ENCODE data around the gene TERB1. TPM values are rescaled to one million over a fixed set of nuclear protein-coding genes. Genes with fewer than 3 reads are reported as not detected.

Gene TERB1
- total RNA-seq, 2 donors from 2014 or later = 0.13 to 0.34 TPM

GRCh38 chr16:66790130-66790733, 11.2 kb downstream of the TERB1 start:
- Mint-ChIP-seq H3K9me3 (no peaks in the 10 kb centered on the region), H3K27ac (no peak overlapping the region), H3K27me3 (no peaks in the 10 kb centered on the region), H3K4me1 (no peaks in the 10 kb centered on the region), H3K4me3 (no peak overlapping the region), H3K36me3 (ENCODE audit: low read depth) (no peaks in the 10 kb centered on the region)
- no peak for ATAC-seq (replicated peaks)

DNA sequence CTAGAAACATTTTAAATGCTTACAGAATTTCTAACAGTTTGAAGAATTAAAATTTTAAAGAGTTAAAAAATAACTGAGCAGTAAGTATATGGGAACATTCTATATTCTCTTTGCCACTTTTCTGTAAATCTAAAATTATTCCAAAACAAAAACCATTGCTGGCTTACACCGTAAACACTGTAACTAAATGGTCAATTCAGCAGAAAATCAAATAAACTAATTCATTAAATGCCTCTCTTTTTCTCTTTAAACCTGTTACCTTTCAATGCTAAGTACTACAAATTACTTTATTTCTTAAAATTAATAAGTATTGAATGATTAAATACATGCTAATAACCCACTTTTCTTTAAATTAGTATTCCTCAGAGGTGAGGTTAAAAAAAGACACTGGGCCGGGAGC, 14.0 kb downstream of the TERB1 start:
- H3K4me3 Mint-ChIP-seq = no peak overlapping the region

DNA sequence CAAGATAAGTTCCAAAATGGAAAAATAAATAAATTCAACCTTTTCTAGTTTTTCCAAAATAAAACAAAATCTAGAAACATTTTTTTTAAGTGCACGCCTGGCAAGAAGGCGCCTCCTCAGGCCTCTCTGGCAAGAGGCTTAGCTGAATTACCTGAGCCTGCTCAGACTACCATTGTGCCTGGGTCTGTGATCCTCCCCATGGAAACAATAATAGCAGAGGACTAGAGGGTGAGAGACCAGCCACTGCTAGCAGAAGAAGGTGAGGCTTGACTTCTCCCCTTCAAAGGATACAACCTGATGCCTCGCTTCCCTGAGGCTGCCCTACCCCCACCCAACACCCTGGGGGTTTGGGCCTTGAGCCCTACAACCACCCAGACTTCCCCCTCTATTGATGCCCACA, 14.8 kb downstream of the TERB1 start:
- H3K4me3 Mint-ChIP-seq = no peak overlapping the region
- no peaks in the 10 kb centered on the region for H3K9me3 Mint-ChIP-seq
- no peaks in the 10 kb centered on the region for H3K36me3 Mint-ChIP-seq (ENCODE audit: low read depth)
- no peaks in the 10 kb centered on the region for H3K4me1 Mint-ChIP-seq
- no peaks in the 10 kb centered on the region for H3K27me3 Mint-ChIP-seq
- no peak overlapping the region for H3K27ac Mint-ChIP-seq
- no peak for ATAC-seq (replicated peaks)

More for the DNA sequence above, 14.0 kb downstream of the TERB1 start:
- Mint-ChIP-seq H3K27me3 (no peaks in the 10 kb centered on the region), H3K4me1 (no peaks in the 10 kb centered on the region), H3K9me3 (no peaks in the 10 kb centered on the region), H3K36me3 (ENCODE audit: low read depth) (no peaks in the 10 kb centered on the region), H3K27ac (no peak overlapping the region)
- no peak for ATAC-seq (replicated peaks)

DNA sequence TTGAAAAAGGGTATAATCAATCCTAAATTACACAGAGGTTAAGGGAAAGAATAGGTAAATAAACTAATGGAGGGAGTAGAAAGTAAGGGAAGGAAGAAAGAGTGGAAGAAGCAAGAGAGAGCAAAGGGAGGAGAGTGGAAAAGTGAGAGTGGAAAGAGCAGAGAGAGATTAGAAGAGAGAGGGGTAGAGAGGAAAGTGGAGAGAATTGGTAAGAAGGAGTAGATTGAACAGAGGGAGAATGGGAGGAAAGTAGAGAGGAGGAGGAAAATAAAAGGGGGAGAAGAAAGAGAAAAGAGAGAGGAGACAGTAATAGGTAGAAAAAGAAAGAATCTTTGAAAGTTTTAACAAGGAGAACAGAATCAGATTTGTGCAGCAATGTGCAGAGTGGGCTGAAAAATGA, 24.9 kb downstream of the TERB1 start:
- Mint-ChIP-seq H3K27ac (no peak overlapping the region), H3K4me3 (no peak overlapping the region), H3K9me3 (no peaks in the 10 kb centered on the region), H3K4me1 (no peaks in the 10 kb centered on the region), H3K27me3 (no peaks in the 10 kb centered on the region), H3K36me3 (ENCODE audit: low read depth) (no peaks in the 10 kb centered on the region)
- no peak for ATAC-seq (replicated peaks)

- no peak overlapping the region for H3K27ac Mint-ChIP-seq
- ATAC-seq (replicated peaks) = no peak
- no peaks in the 10 kb centered on the region for H3K4me1 Mint-ChIP-seq
- no peaks in the 10 kb centered on the region for H3K9me3 Mint-ChIP-seq
- no peaks in the 10 kb centered on the region for H3K36me3 Mint-ChIP-seq (ENCODE audit: low read depth)
- H3K27me3 Mint-ChIP-seq = no peaks in the 10 kb centered on the region
- no peak overlapping the region for H3K4me3 Mint-ChIP-seq
These were observed 26.4 kb downstream of the TERB1 start for GRCh38 chr16:66774981-66775380.

GRCh38 chr16:66758086-66758485, 43.3 kb downstream of the TERB1 start:
- Mint-ChIP-seq H3K27me3 (peaks cover 5% of the 10 kb centered on the region), H3K4me3 (no peak overlapping the region), H3K27ac (no peak overlapping the region), H3K4me1 (no peaks in the 10 kb centered on the region), H3K36me3 (ENCODE audit: low read depth) (no peaks in the 10 kb centered on the region), H3K9me3 (no peaks in the 10 kb centered on the region)
- ATAC-seq (replicated peaks) = no peak

- Mint-ChIP-seq H3K27me3 (peaks cover 8% of the 10 kb centered on the region), H3K27ac (no peak overlapping the region), H3K9me3 (no peaks in the 10 kb centered on the region), H3K36me3 (ENCODE audit: low read depth) (peaks cover 8% of the 10 kb centered on the region), H3K4me3 (no peak overlapping the region), H3K4me1 (peaks cover 12% of the 10 kb centered on the region)
- ATAC-seq (replicated peaks) = no peak
These were observed 46.6 kb downstream of the TERB1 start for GRCh38 chr16:66754819-66755218.

DNA sequence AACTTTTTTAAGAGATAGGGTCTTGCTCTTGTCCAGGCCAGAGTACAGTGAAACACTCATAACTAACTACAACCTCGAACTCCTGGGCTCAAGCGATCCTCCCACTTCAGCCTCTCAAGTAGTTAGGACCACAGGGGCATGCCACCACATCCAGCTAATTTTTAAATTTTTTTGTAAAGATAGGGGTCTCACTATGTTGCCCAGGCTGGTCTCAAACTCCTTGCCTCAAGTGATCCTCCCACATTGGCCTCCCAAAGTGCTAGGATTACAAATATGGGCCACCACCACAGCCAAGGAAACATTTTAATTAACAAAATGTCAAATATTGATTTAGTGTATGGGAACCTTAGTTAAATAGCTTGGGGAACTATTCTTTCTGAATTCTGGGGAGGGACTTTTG, 47.2 kb downstream of the TERB1 start:
- H3K36me3 Mint-ChIP-seq (ENCODE audit: low read depth) = peaks cover 14% of the 10 kb centered on the region
- H3K27ac Mint-ChIP-seq = no peak overlapping the region
- H3K4me3 Mint-ChIP-seq = no peak overlapping the region
- peaks cover 8% of the 10 kb centered on the region for H3K27me3 Mint-ChIP-seq
- H3K9me3 Mint-ChIP-seq = no peaks in the 10 kb centered on the region
- no peak for ATAC-seq (replicated peaks)
- H3K4me1 Mint-ChIP-seq = peaks cover 18% of the 10 kb centered on the region

DNA sequence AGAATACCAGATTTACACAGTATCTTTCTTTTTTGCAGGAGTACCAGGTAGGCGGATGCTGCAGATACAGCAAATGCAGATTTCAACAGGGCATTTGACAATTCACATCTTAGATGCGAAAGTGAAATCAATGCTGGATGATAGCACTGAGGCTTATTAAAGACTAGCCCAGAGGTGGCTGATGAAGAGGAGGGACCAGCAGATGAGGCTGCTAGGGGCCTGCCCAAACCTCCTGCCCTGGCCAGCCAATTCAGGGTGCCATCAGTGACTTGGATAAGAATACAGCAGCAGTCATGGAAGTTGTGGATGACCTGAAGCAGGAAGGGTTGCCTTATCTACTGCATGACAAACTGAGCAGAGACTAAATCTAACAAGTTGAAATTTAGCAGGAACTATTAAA, 48.4 kb downstream of the TERB1 start:
- no peaks in the 10 kb centered on the region for H3K9me3 Mint-ChIP-seq
- no peak for ATAC-seq (replicated peaks)
- no peak overlapping the region for H3K4me3 Mint-ChIP-seq
- H3K4me1 Mint-ChIP-seq = peaks cover 27% of the 10 kb centered on the region
- H3K27ac Mint-ChIP-seq = no peak overlapping the region
- H3K27me3 Mint-ChIP-seq = peaks cover 8% of the 10 kb centered on the region
- peaks cover 27% of the 10 kb centered on the region for H3K36me3 Mint-ChIP-seq (ENCODE audit: low read depth)

GRCh38 chr16:66752379-66752778, 49.0 kb downstream of the TERB1 start:
- no peak for ATAC-seq (replicated peaks)
- Mint-ChIP-seq H3K27ac (peak overlapping the region; percentile 79), H3K27me3 (peaks cover 8% of the 10 kb centered on the region), H3K36me3 (ENCODE audit: low read depth) (peaks cover 33% of the 10 kb centered on the region), H3K4me1 (peaks cover 27% of the 10 kb centered on the region), H3K4me3 (peak overlapping the region; percentile 90), H3K9me3 (no peaks in the 10 kb centered on the region)

DNA sequence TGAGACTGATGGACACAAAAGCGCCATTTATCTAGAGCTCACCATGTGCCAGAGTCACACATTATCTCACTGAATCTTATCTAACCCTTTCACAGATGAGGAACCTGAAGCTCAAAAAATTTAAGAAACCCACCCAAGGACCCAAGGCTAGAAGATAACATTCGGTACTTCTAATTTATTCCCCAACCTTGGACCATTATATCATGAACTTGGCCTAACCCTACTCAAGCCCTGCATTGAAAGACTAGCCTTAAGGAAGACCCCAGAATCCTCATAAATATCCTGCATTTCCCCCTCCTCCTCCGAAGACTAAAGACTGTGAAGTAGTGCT, 49.4 kb downstream of the TERB1 start:
- Mint-ChIP-seq H3K27me3 (peaks cover 8% of the 10 kb centered on the region), H3K27ac (peak overlapping the region; percentile 79), H3K9me3 (no peaks in the 10 kb centered on the region), H3K4me1 (peaks cover 27% of the 10 kb centered on the region), H3K4me3 (peak overlapping the region; percentile 90), H3K36me3 (ENCODE audit: low read depth) (peaks cover 37% of the 10 kb centered on the region)
- no peak for ATAC-seq (replicated peaks)

- peaks cover 32% of the 10 kb centered on the region for H3K4me1 Mint-ChIP-seq
These were observed 49.9 kb downstream of the TERB1 start, which contains the start of gene DYNC1LI2 for GRCh38 chr16:66751303-66751991. DYNC1LI2 (minus strand) TSS chr16:66751609; CDS start chr16:66751591, 18 bp downstream.

GRCh38 chr16:66751053-66751302, 50.4 kb downstream of the TERB1 start:
- no peak for ATAC-seq (replicated peaks)
- Mint-ChIP-seq H3K36me3 (ENCODE audit: low read depth) (peaks cover 47% of the 10 kb centered on the region), H3K4me3 (peak overlapping the region; percentile 90), H3K9me3 (no peaks in the 10 kb centered on the region), H3K27me3 (peaks cover 8% of the 10 kb centered on the region), H3K4me1 (peaks cover 36% of the 10 kb centered on the region), H3K27ac (peak overlapping the region; percentile 79)

More at GRCh38 chr16:66751303-66751991, 49.9 kb downstream of the TERB1 start, which contains the start of gene DYNC1LI2:
- H3K27me3 Mint-ChIP-seq = peaks cover 8% of the 10 kb centered on the region
- peak; percentile 91 for ATAC-seq (replicated peaks)
- H3K36me3 Mint-ChIP-seq (ENCODE audit: low read depth) = peaks cover 42% of the 10 kb centered on the region
- H3K27ac Mint-ChIP-seq = peak within 1 kb of the TSS; percentile 79
- H3K4me3 Mint-ChIP-seq = peak within 1 kb of the TSS; percentile 90
- no peaks in the 10 kb centered on the region for H3K9me3 Mint-ChIP-seq

DNA sequence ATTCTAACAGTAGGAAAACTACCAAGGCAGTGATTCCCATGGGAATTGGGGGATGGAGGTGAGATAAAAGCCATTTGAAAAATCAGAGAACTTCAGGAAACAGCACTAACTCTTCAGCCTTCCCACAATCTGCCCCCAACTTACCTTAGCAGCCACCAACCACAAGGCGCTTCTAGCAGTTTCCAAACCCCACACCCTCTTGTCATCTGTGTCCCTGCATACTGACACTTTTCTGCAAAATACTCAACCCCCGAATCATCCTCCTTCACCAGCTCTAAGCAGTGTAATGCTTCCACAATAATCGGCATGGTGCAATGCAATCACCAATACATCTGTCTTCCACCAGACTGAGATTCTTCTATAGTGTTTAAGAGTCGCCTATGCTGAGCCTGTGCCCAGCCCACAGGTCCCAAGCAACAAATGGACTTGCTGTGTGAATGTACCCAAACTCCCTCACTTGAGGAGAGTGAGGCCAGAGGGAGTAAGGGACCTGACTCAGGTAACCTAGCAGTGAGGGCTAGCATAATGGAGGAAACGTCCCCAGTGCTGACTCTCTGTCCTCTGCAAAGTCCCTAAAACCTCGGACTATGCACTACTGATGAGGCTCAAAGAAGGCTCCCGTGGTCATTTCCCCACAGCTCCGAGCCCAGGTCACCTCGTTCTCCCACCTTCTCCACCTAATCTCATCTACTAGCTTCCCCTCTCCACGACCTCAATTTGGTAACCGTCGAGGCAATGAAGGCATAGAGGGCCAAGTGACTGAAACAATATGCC, 50.9 kb downstream of the TERB1 start:
- Mint-ChIP-seq H3K27ac (peak overlapping the region; percentile 79), H3K4me3 (peak overlapping the region; percentile 90), H3K36me3 (ENCODE audit: low read depth) (peaks cover 52% of the 10 kb centered on the region), H3K27me3 (peaks cover 8% of the 10 kb centered on the region), H3K9me3 (no peaks in the 10 kb centered on the region), H3K4me1 (peaks cover 36% of the 10 kb centered on the region)
- no peak for ATAC-seq (replicated peaks)

DNA sequence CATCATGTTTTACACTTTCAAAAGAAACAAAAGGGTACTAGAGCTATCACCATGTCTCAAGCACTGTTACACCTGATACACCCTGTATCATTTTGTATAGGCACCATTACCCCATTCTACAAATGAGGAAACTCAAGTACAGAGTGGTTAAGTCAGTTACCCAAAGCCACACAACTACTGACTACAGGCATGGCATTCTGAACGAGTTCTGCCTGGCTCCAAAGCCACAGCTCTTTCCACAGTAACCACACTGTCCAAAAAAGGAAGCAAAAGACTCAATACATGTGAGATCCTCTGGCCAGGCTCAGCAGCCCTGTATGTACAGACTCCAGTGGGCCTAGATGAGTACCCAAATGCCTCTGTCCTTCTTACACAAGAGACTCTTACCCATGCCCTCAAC, 54.7 kb downstream of the TERB1 start:
- no peak overlapping the region for H3K27ac Mint-ChIP-seq
- peak overlapping the region; percentile 5 for H3K4me3 Mint-ChIP-seq

More for the DNA sequence above, 54.7 kb downstream of the TERB1 start:
- peaks cover 87% of the 10 kb centered on the region for H3K36me3 Mint-ChIP-seq (ENCODE audit: low read depth)
- no peaks in the 10 kb centered on the region for H3K27me3 Mint-ChIP-seq
- no peaks in the 10 kb centered on the region for H3K9me3 Mint-ChIP-seq
- peak; percentile 68 for ATAC-seq (replicated peaks)
- peaks cover 33% of the 10 kb centered on the region for H3K4me1 Mint-ChIP-seq

Data from activated T-helper 17 cell treated with anti-CD3 and anti-CD28 coated beads, Interleukin-2, amount 50 U/mL, for 72 hours (primary cell).